Measurements from ENCODE around the gene TNC. TPM values are rescaled to one million over a fixed set of nuclear protein-coding genes. Genes with fewer than 3 reads are reported as not detected.

The TNC gene
- total RNA-seq (2014; rRNA removed; shearing (Covaris generic)) (319 and 372 TPM in 2 replicates), polyA plus RNA-seq (2016; fragmentation: Nextera tagmentation; extraction: Ambion mirVana) (165 and 168 TPM in 2 replicates)

GRCh38 chr9:115117999-115118878 lies at the start of gene TNC:
Gene TNC, minus strand, starts transcription at chr9:115118157. Its CDS starts 27,139 bp downstream, at chr9:115091018.
- Histone ChIP-seq H3K27ac (peak within 1 kb of the TSS; percentile 79), H3K9me3 (ENCODE audit: low read depth) (no peaks in the 10 kb centered on the region), H3K36me3 (ENCODE audit: low read depth) (no peaks in the 10 kb centered on the region; the same call in 1 of the 2 replicates), H3K4me1 (ENCODE audit: insufficient read depth) (peaks cover 45% of the 10 kb centered on the region), H3K9ac (peak within 1 kb of the TSS; percentile 65), H3K79me2 (ENCODE audit: insufficient read depth) (peaks cover 32% of the 10 kb centered on the region), H3K9me2 (ENCODE audit: insufficient read depth) (no peaks in the 10 kb centered on the region), H2AFZ (peak within 1 kb of the TSS; percentile 57), H3K4me2 (ENCODE audit: unreplicated experiment) (peak within 1 kb of the TSS; percentile 85), H3K4me3 (peak within 1 kb of the TSS; percentile 91), H3F3A (ENCODE audit: insufficient read depth) (peaks cover 67% of the 10 kb centered on the region), H3K27me3 (replicated peaks; ENCODE audit: insufficient read depth) (no peaks in the 10 kb centered on the region), H4K20me1 (ENCODE audit: insufficient read depth) (no peaks in the 10 kb centered on the region)
- 0% methylated on average over 37 of the region's 37 CpGs for WGBS, 2 experiments (ENCODE audit: low coverage in 1 of 2, low lambda C conversion rate in 2 of 2, missing lambda C conversion rate in 2 of 2)
- in situ Hi-C loops (cut with MboI): no loop called here
- DNase-seq: peak; percentile 88
- TF ChIP-seq EZH2phosphoT487 (IDR thresholded peaks at IDR 0.05; ENCODE audit: insufficient read depth, low read depth) (no peak), EZH2 (IDR thresholded peaks at IDR 0.05; ENCODE audit: insufficient read depth, poor library complexity, severe bottlenecking) (no peak)

GRCh38 chr9:115167175-115167574 lies 49.2 kb upstream of the TNC start:
- in situ Hi-C loops (cut with MboI): no loop called here
- no peaks in the 10 kb centered on the region for H3K36me3 ChIP-seq (ENCODE audit: low read depth)
- H4K20me1 ChIP-seq (ENCODE audit: insufficient read depth): no peaks in the 10 kb centered on the region
- no peak overlapping the region for H3K4me3 ChIP-seq
- no peak overlapping the region for H2AFZ ChIP-seq
- H3K9ac ChIP-seq: no peak overlapping the region
- H3K79me2 ChIP-seq (ENCODE audit: insufficient read depth): no peaks in the 10 kb centered on the region
- peak overlapping the region; percentile 29 for H3K4me2 ChIP-seq (ENCODE audit: unreplicated experiment)
- H3K9me3 ChIP-seq (ENCODE audit: low read depth): no peaks in the 10 kb centered on the region
- no peak for TF ChIP-seq EZH2 (IDR thresholded peaks at IDR 0.05; ENCODE audit: insufficient read depth, poor library complexity, severe bottlenecking)
- TF ChIP-seq EZH2phosphoT487 (IDR thresholded peaks at IDR 0.05; ENCODE audit: insufficient read depth, low read depth): no peak
- peaks cover 26% of the 10 kb centered on the region for H3F3A ChIP-seq (ENCODE audit: insufficient read depth)
- no peak overlapping the region for H3K27ac ChIP-seq
- WGBS, 2 experiments (ENCODE audit: low coverage in 1 of 2, low lambda C conversion rate in 2 of 2, missing lambda C conversion rate in 2 of 2): 0% methylated on average over 3 of the region's 3 CpGs
- DNase-seq: peak; percentile 87
- no peaks in the 10 kb centered on the region for H3K9me2 ChIP-seq (ENCODE audit: insufficient read depth)
- peaks cover 34% of the 10 kb centered on the region for H3K4me1 ChIP-seq (ENCODE audit: insufficient read depth)
- H3K27me3 ChIP-seq (replicated peaks; ENCODE audit: insufficient read depth): no peaks in the 10 kb centered on the region

GRCh38 chr9:115165233-115165632 lies 47.3 kb upstream of the TNC start:
- no peaks in the 10 kb centered on the region for H3K36me3 ChIP-seq (ENCODE audit: low read depth)
- H3K4me2 ChIP-seq (ENCODE audit: unreplicated experiment): no peak overlapping the region
- H3K79me2 ChIP-seq (ENCODE audit: insufficient read depth): no peaks in the 10 kb centered on the region
- H3K4me1 ChIP-seq (ENCODE audit: insufficient read depth): peaks cover 27% of the 10 kb centered on the region
- DNase-seq: no peak
- TF ChIP-seq EZH2 (IDR thresholded peaks at IDR 0.05; ENCODE audit: insufficient read depth, poor library complexity, severe bottlenecking): no peak
- TF ChIP-seq EZH2phosphoT487 (IDR thresholded peaks at IDR 0.05; ENCODE audit: insufficient read depth, low read depth): no peak
- no peak overlapping the region for H3K9ac ChIP-seq
- H3K27me3 ChIP-seq (replicated peaks; ENCODE audit: insufficient read depth): no peaks in the 10 kb centered on the region
- no peaks in the 10 kb centered on the region for H3K9me3 ChIP-seq (ENCODE audit: low read depth)
- H3K27ac ChIP-seq: no peak overlapping the region
- in situ Hi-C loops (cut with MboI): no loop called here
- peaks cover 26% of the 10 kb centered on the region for H3F3A ChIP-seq (ENCODE audit: insufficient read depth)
- H3K9me2 ChIP-seq (ENCODE audit: insufficient read depth): no peaks in the 10 kb centered on the region
- no peak overlapping the region for H3K4me3 ChIP-seq
- no peaks in the 10 kb centered on the region for H4K20me1 ChIP-seq (ENCODE audit: insufficient read depth)
- no peak overlapping the region for H2AFZ ChIP-seq

GRCh38 chr9:115164511-115164974 lies 46.6 kb upstream of the TNC start:
- TF ChIP-seq EZH2 (IDR thresholded peaks at IDR 0.05; ENCODE audit: insufficient read depth, poor library complexity, severe bottlenecking) (no peak), EZH2phosphoT487 (IDR thresholded peaks at IDR 0.05; ENCODE audit: insufficient read depth, low read depth) (no peak)
- H3K27me3 ChIP-seq (replicated peaks; ENCODE audit: insufficient read depth): no peaks in the 10 kb centered on the region
- no peaks in the 10 kb centered on the region for H3K79me2 ChIP-seq (ENCODE audit: insufficient read depth)
- no peaks in the 10 kb centered on the region for H4K20me1 ChIP-seq (ENCODE audit: insufficient read depth)
- H3K27ac ChIP-seq: no peak overlapping the region
- H3K4me1 ChIP-seq (ENCODE audit: insufficient read depth): peaks cover 26% of the 10 kb centered on the region
- 15 to 16% methylated on average over 3 of the region's 3 CpGs for WGBS, 2 experiments (ENCODE audit: low coverage in 1 of 2, low lambda C conversion rate in 2 of 2, missing lambda C conversion rate in 2 of 2)
- no peak overlapping the region for H3K4me3 ChIP-seq
- in situ Hi-C loops (cut with MboI): no loop called here
- no peaks in the 10 kb centered on the region for H3K9me2 ChIP-seq (ENCODE audit: insufficient read depth)
- peaks cover 26% of the 10 kb centered on the region for H3F3A ChIP-seq (ENCODE audit: insufficient read depth)
- H3K9me3 ChIP-seq (ENCODE audit: low read depth): no peaks in the 10 kb centered on the region
- no peak overlapping the region for H2AFZ ChIP-seq
- no peaks in the 10 kb centered on the region for H3K36me3 ChIP-seq (ENCODE audit: low read depth)
- DNase-seq: peak; percentile 41
- no peak overlapping the region for H3K9ac ChIP-seq
- peak overlapping the region; percentile 29 for H3K4me2 ChIP-seq (ENCODE audit: unreplicated experiment)

Data from GM23248 (cell line).